ENCODE results near the gene PTPN4.

Gene PTPN4

DNA sequence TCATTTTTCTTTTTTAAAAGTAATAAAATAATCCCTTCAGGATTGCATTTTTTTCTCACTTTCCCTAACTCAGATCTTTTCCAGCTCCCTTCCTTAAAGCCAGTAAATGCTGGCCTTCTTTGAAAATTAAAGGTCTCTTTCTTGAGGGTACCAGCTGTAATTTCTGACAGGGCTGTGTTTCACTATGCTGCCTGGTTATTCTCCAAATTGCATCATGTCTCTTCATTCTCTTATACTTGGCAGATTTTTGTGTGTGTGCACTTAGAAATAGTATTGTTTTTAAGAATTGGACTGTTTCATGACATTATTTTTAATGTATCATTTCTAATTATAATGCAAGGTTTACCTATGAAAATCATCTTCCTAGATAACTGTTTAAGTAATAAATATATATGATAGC, 181.1 kb downstream of the PTPN4 start:
- no peak for TF ChIP-seq Cebpa-rat (IDR thresholded peaks at IDR 0.05)
- Histone ChIP-seq H3K4me2 (no peak overlapping the region), H3K27ac (no peak overlapping the region), H3K27me3 (no peaks in the 10 kb centered on the region), H3K9ac (no peak overlapping the region), H3K36me3 (peaks cover 13 to 58% (median 29%) of the 10 kb centered on the region in 11 experiments; a peak in 21 of 22 replicates), H3K4me1 (no peaks in the 10 kb centered on the region), H3K9me3 (replicated peaks in 1 of 11) (no peaks in the 10 kb centered on the region), H4K20me1 (no peaks in the 10 kb centered on the region), H3K4me3 (no peak overlapping the region)

DNA sequence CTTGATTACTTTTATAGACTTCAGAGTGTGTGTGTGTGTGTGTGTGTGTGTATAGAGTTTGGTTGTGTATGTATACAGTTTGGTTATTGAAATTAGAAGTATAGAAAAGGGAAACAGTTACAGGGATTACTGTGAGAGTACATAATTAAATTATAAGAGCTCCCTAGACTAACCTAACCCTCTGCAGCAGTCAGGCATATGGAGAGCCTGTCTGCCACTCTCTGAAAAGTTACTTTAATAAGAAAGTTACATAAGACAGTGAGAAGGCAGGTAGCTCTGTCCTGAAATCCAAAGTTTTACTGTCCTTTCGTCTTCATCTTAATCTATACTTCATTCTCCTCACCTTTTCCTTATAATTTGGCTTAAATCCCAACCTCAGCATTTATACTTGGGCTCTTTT, 181.7 kb downstream of the PTPN4 start:
- H3K4me2 ChIP-seq, result no peak overlapping the region
- TF ChIP-seq Cebpa-rat (IDR thresholded peaks at IDR 0.05), result no peak
- H3K36me3 ChIP-seq, result peaks cover 8 to 58% (median 25%) of the 10 kb centered on the region in 11 experiments; a peak in 20 of 22 replicates

DNA sequence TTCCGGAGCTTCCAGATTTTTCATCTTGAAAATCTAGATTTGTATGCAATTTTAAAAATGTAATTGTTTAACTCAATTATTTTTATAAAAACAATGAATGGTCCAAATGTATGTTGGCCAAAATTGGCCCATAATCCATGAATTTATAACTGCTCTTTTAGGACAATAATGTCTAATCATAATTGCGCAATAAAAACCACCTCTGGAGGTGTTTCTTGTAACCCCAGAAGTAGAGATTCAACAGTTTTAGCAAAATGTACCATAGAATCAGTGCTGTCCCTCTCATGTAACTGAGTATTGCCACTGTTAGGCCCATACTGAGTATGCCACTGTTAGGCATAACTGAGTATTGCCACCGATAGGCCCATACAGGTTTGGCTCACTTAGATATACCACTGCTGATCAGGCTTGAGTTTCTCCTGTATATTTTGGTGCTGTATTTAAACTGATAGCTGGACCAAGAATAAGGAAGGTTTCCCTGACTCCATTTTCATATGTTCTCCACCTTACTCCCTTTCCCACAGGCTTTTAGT, 182.3 kb downstream of the PTPN4 start:
- Histone ChIP-seq H3K4me1 (no peaks in the 10 kb centered on the region), H3K4me3 (no peak overlapping the region), H4K20me1 (no peaks in the 10 kb centered on the region), H3K36me3 (peaks cover 8 to 58% (median 25%) of the 10 kb centered on the region in 11 experiments; a peak in 18 of 22 replicates), H3K9me3 (replicated peaks in 1 of 11) (no peaks in the 10 kb centered on the region), H3K4me2 (no peak overlapping the region), H3K27ac (no peak overlapping the region), H3K9ac (no peak overlapping the region), H3K27me3 (no peaks in the 10 kb centered on the region)
- 0 out of 22 replicates have a peak, but pooled peaks of 1 of the 11 experiments have one; percentile 16 for TF ChIP-seq Cebpa-rat (IDR thresholded peaks at IDR 0.05)

More for the DNA sequence above, 181.7 kb downstream of the PTPN4 start:
- Histone ChIP-seq H3K4me3 (no peak overlapping the region), H3K27ac (no peak overlapping the region), H4K20me1 (no peaks in the 10 kb centered on the region), H3K4me1 (no peaks in the 10 kb centered on the region), H3K9me3 (replicated peaks in 1 of 11) (no peaks in the 10 kb centered on the region), H3K27me3 (no peaks in the 10 kb centered on the region), H3K9ac (no peak overlapping the region)

DNA sequence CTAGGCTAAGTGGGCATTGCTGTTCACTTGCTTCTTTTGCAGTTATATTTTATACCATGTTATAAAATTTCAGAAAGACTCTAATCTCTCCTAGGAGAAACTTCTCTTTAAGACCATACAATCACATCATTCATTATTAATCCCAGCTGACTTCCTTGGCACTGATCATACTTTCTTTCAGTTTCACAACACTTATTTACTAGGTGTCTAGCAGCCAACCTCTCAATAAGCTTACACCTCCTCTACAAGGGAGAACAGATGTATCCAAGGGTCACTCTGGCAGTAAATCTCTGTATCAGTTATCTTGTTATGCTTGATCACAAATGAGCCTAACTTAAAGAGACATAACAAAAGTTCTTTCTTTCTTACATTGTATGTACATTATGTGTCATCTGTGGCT, 183.3 kb downstream of the PTPN4 start:
- TF ChIP-seq Cebpa-rat (IDR thresholded peaks at IDR 0.05), result no peak
- H3K9me3 ChIP-seq (replicated peaks in 1 of 11), result no peaks in the 10 kb centered on the region
- peaks cover 8 to 57% (median 26%) of the 10 kb centered on the region in 11 experiments; a peak in 16 of 22 replicates for H3K36me3 ChIP-seq

DNA sequence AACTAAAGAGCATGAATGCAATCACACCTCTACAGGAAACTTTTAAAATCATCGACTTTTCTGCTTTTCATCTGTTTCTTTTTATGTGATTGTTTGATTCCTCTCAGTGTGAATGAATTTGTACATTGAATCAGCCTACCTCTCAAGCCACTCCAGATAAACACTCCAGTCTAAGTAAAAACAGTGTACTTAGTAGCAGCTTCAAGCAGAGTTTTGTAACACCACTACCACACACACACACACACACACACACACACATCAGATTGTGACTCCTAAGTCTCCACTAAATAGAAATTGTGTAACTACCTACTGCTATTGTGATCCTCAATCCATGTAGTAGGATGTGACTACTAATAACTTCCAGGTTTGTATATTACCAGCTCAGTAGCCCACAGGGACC, 187.8 kb downstream of the PTPN4 start:
- Histone ChIP-seq H3K36me3 (peaks cover 15 to 68% (median 29%) of the 10 kb centered on the region in 11 experiments; a peak in 19 of 22 replicates), H3K9me3 (replicated peaks in 1 of 11) (no peaks in the 10 kb centered on the region), H3K4me3 (no peak overlapping the region), H3K4me2 (no peak overlapping the region), H3K27me3 (no peaks in the 10 kb centered on the region), H4K20me1 (no peaks in the 10 kb centered on the region), H3K9ac (no peak overlapping the region), H3K4me1 (no peaks in the 10 kb centered on the region), H3K27ac (no peak overlapping the region)
- no peak for TF ChIP-seq Cebpa-rat (IDR thresholded peaks at IDR 0.05)

More for the DNA sequence above, 183.3 kb downstream of the PTPN4 start:
- no peaks in the 10 kb centered on the region for H3K27me3 ChIP-seq
- no peak overlapping the region for H3K27ac ChIP-seq
- H3K4me1 ChIP-seq, result no peaks in the 10 kb centered on the region
- no peak overlapping the region for H3K9ac ChIP-seq
- no peak overlapping the region for H3K4me2 ChIP-seq
- no peaks in the 10 kb centered on the region for H4K20me1 ChIP-seq
- no peak overlapping the region for H3K4me3 ChIP-seq

DNA sequence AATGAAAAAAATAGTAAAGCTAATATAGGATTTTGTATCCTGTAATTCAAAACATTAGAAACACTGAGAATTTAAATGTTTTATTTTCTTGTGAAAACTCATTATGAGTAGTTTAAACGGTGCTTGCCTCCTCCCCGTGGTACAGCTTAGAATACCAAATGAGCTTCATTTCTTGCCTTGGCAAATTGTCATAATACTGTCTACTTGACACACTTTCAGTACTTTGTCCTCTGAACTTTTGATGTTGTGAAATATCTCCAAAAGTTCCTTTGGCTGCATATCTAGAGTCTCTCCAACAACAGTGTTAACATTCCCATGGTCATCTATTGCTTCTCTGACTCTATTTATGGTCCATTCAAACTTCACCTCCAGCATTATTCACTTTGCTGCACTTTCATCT, 191.2 kb downstream of the PTPN4 start:
- H3K4me3 ChIP-seq, result no peak overlapping the region
- H3K4me1 ChIP-seq, result no peaks in the 10 kb centered on the region
- H3K9ac ChIP-seq, result no peak overlapping the region
- H3K36me3 ChIP-seq, result peaks cover 31 to 80% (median 56%) of the 10 kb centered on the region in 11 experiments; a peak in 21 of 22 replicates
- H3K9me3 ChIP-seq (replicated peaks in 1 of 11), result peaks cover 0 to 2% (median under 1%) of the 10 kb centered on the region in 11 experiments; a peak in 9 of 22 replicates
- no peak overlapping the region for H3K4me2 ChIP-seq
- H3K27ac ChIP-seq, result no peak overlapping the region
- no peaks in the 10 kb centered on the region for H4K20me1 ChIP-seq
- no peak for TF ChIP-seq Cebpa-rat (IDR thresholded peaks at IDR 0.05)
- H3K27me3 ChIP-seq, result no peaks in the 10 kb centered on the region

GRCh38 chr2:119958670-119959268, 199.0 kb downstream of the PTPN4 start:
- no peak overlapping the region for H3K4me3 ChIP-seq
- H3K36me3 ChIP-seq, result peaks cover 54 to 96% (median 82%) of the 10 kb centered on the region in 11 experiments
- H3K9ac ChIP-seq, result no peak overlapping the region
- TF ChIP-seq Cebpa-rat (IDR thresholded peaks at IDR 0.05), result no peak
- H4K20me1 ChIP-seq, result no peaks in the 10 kb centered on the region
- H3K4me2 ChIP-seq, result no peak overlapping the region
- H3K9me3 ChIP-seq (replicated peaks in 1 of 11), result peaks cover 13 to 18% (median 15%) of the 10 kb centered on the region in 11 experiments; a peak in 20 of 22 replicates
- H3K4me1 ChIP-seq, result no peaks in the 10 kb centered on the region
- H3K27ac ChIP-seq, result no peak overlapping the region
- no peaks in the 10 kb centered on the region for H3K27me3 ChIP-seq

- peaks cover 56 to 96% (median 82%) of the 10 kb centered on the region in 11 experiments for H3K36me3 ChIP-seq
- no peaks in the 10 kb centered on the region for H3K27me3 ChIP-seq
- H3K9ac ChIP-seq, result no peak overlapping the region
- no peak for TF ChIP-seq Cebpa-rat (IDR thresholded peaks at IDR 0.05)
- no peak overlapping the region for H3K27ac ChIP-seq
- H3K4me1 ChIP-seq, result no peaks in the 10 kb centered on the region
- peaks cover 13 to 18% (median 15%) of the 10 kb centered on the region in 11 experiments; a peak in 20 of 22 replicates for H3K9me3 ChIP-seq (replicated peaks in 1 of 11)
- H3K4me3 ChIP-seq, result no peak overlapping the region
- no peak overlapping the region for H3K4me2 ChIP-seq
- no peaks in the 10 kb centered on the region for H4K20me1 ChIP-seq
Observed at GRCh38 chr2:119960821-119961220, 201.1 kb downstream of the PTPN4 start.

GRCh38 chr2:119981896-119982295, 222.2 kb downstream of the PTPN4 start:
- Histone ChIP-seq H4K20me1 (no peaks in the 10 kb centered on the region), H3K9ac (no peak overlapping the region), H3K27me3 (no peaks in the 10 kb centered on the region), H3K4me2 (no peak overlapping the region), H3K27ac (no peak overlapping the region), H3K9me3 (replicated peaks in 1 of 11) (no peaks in the 10 kb centered on the region), H3K4me3 (no peak overlapping the region), H3K36me3 (peaks cover 0 to 11% (median 6%) of the 10 kb centered on the region in 11 experiments; a peak in 12 of 22 replicates), H3K4me1 (no peaks in the 10 kb centered on the region)
- no peak for TF ChIP-seq Cebpa-rat (IDR thresholded peaks at IDR 0.05)

DNA sequence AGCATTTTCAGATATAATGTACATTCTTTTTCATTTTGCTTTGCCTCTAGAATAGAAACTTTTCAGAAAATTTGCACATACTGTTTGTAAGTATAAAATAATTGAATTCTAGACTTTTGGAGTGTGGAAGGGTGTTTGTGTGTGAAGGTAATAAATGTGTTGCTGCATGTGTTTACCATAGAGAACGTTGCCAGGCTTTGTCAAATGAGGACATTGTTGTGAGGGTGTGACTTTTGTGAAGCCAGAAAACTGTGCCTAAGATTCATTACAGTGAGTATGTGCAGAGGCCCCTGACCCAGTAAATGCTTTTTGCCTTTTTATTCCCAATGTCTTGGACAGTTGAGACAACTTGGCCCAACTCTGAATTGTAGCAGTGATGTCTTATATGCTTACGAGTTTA, 222.8 kb downstream of the PTPN4 start:
- Histone ChIP-seq H4K20me1 (no peaks in the 10 kb centered on the region), H3K4me2 (no peak overlapping the region), H3K4me3 (no peak overlapping the region), H3K36me3 (peaks cover 0 to 5% (median 3%) of the 10 kb centered on the region in 11 experiments; a peak in 8 of 22 replicates), H3K9ac (no peak overlapping the region), H3K27me3 (no peaks in the 10 kb centered on the region), H3K9me3 (replicated peaks in 1 of 11) (no peaks in the 10 kb centered on the region), H3K27ac (no peak overlapping the region), H3K4me1 (no peaks in the 10 kb centered on the region)
- no peak for TF ChIP-seq Cebpa-rat (IDR thresholded peaks at IDR 0.05)
